BJ (cell line): ENCODE results near the gene FOXK2. TPM values are rescaled to one million over a fixed set of nuclear protein-coding genes. Genes with fewer than 3 reads are reported as not detected.

ENCODE experiments used
- CTCF ChIA-PET: fragments of 350-600 bp; formaldehyde crosslinking; extraction: SDS; loops from one replicate; lab custom pipeline; 2021; ENCODE audit warnings: antibody characterized with exemption, inconsistent platforms; lab: Yijun Ruan, JAX
- POLR2A ChIA-PET: fragments of 300-600 bp; sonication (Branson Sonifier 250); formaldehyde crosslinking; extraction: SDS; loops from one replicate; lab custom pipeline; 2021; ENCODE audit warnings: antibody characterized with exemption; lab: Charles Lee
- DNase-seq: peaks from one replicate; pipeline ENCODE4 v3.0.0-alpha.2; 2011; ENCODE audit warnings: low read depth
- H3K27me3 ChIP-seq: 2 replicates; pipeline ENCODE4 v1.6.0; 2011; ENCODE audit warnings: low read length; ENCODE audit not compliant: control insufficient read depth, insufficient read depth
- H3K36me3 ChIP-seq: 2 replicates; pipeline ENCODE4 v1.5.1; 2011; ENCODE audit warnings: low read length; ENCODE audit not compliant: control insufficient read depth, insufficient read depth
- H3K4me3 ChIP-seq: 2 replicates; pipeline ENCODE4 v1.5.1; 2011; ENCODE audit warnings: low read depth, mild to moderate bottlenecking, control low read depth, low read length
- CTCF ChIP-seq: IDR thresholded peaks from 2 replicates; pipeline ENCODE4 v1.5.1; 2011; ENCODE audit warnings: low read depth, mild to moderate bottlenecking, control low read depth, inconsistent platforms, low read length, moderate library complexity; ENCODE audit not compliant: insufficient read depth
- polyA plus RNA-seq: library from polyadenylated mRNA; depleted of rRNA; stranded (reverse); fragments of >200 nt; gene quantifications from 2 replicates; pipeline ENCODE4 v1.2.3, GENCODE V29; 2011

Gene FOXK2
- polyA plus RNA-seq, 1 experiment, result 19.2 TPM

DNA sequence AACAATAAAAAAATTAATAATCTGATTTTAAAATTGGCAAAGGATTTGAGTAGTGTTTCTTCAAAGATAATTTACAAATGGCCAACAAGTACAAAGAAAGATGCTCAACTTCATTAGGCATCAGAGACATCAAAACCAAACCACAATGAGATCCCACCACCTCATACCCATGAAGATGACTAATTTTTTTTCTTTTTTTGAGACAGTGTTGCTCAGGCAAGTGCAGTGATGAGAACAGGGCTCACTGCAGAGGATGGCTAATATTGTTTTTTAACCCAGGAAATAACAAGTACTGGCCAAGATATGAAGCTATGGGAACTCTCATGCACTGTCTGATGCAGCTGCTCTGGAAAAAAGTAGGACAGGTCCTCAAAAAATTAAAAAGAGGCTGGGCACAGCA is 113.8 kb downstream of the FOXK2 start:
- H3K4me3 ChIP-seq, result no peak overlapping the region
- no peak for TF ChIP-seq CTCF
- ChIA-PET CTCF (no interaction called here), POLR2A (no interaction called here)
- no peaks in the 10 kb centered on the region for H3K27me3 ChIP-seq
- no peak for DNase-seq
- peaks cover 15% of the 10 kb centered on the region for H3K36me3 ChIP-seq

- no peaks in the 10 kb centered on the region for H3K27me3 ChIP-seq
- ChIA-PET POLR2A (no interaction called here), CTCF (no interaction called here)
- H3K36me3 ChIP-seq, result peaks cover 11% of the 10 kb centered on the region
- TF ChIP-seq CTCF, result no peak
- no peak overlapping the region for H3K4me3 ChIP-seq
- no peak for DNase-seq
These were observed 117.4 kb downstream of the FOXK2 start for GRCh38 chr17:82636626-82637598.

GRCh38 chr17:82638183-82638773 is 118.7 kb downstream of the FOXK2 start:
- TF ChIP-seq CTCF, result no peak
- CTCF ChIA-PET, result no interaction called here

DNA sequence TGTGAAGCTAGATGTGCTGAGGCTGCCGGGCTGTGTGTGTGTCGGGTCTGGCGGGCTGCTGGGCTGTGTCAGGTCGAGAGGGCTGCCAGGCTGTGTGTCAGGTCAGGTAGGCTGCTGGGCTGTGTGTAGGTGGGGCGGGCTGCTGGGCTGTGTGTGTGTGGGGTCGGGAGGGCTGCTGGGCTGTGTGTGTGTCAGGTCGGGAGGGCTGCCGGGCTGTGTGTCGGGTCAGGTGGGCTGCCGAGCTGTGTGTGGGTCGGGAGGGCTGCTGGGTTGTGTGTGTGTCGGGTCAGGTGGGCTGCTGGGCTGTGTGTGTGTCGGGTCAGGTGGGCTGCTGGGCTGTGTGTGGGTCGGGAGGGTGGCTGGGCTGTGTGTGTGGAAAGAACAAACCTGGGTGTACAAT is 120.1 kb downstream of the FOXK2 start:
- no peak for DNase-seq
- H3K36me3 ChIP-seq, result peaks cover 20% of the 10 kb centered on the region
- ChIA-PET CTCF (interaction anchor here (1.8 kb wide), 1 partner anchor 12 kb away, joined by 5 read pairs; no protein-coding TSS in a partner anchor), POLR2A (no interaction called here)
- no peak overlapping the region for H3K4me3 ChIP-seq
- H3K27me3 ChIP-seq, result no peaks in the 10 kb centered on the region
- TF ChIP-seq CTCF, result no peak

More at GRCh38 chr17:82638183-82638773, 118.7 kb downstream of the FOXK2 start:
- Histone ChIP-seq H3K4me3 (no peak overlapping the region), H3K27me3 (no peaks in the 10 kb centered on the region), H3K36me3 (peaks cover 13% of the 10 kb centered on the region)
- no peak for DNase-seq
- POLR2A ChIA-PET, result no interaction called here

DNA sequence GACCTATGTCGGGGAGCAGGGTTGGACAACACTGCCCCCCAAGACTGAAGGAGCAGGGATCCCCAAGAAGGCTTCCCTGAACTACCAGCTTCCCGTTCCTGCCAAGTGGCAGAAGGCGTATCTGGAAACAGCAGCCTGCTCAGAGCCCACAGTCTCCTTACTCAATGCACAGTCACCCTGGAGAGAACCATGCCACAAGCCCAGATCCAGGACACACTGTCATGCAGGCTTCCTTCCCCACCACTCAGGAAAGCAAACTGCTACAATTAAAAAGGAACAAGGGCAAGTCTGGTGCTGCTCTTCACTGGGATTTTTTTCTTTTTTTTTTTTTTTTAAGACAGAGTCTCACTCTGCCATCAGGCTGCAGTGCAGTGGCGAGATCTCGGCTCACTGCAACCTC is 120.5 kb downstream of the FOXK2 start:
- no peak overlapping the region for H3K4me3 ChIP-seq
- peaks cover 20% of the 10 kb centered on the region for H3K36me3 ChIP-seq
- ChIA-PET POLR2A (interaction anchor here (0.6 kb wide), 1 partner anchor 74 kb away, joined by 6 read pairs; no protein-coding TSS in a partner anchor), CTCF (interaction anchor here (1.8 kb wide), 1 partner anchor 12 kb away, joined by 5 read pairs; no protein-coding TSS in a partner anchor)
- no peak for DNase-seq
- no peaks in the 10 kb centered on the region for H3K27me3 ChIP-seq
- no peak for TF ChIP-seq CTCF
